CD4-positive, CD25-positive, alpha-beta regulatory T cell (primary cell): Measurements from ENCODE around the gene RASSF10. TPM values are rescaled to one million over a fixed set of nuclear protein-coding genes. Genes with fewer than 3 reads are reported as not detected.

ENCODE experiments used
- ATAC-seq, 2 donors: fragments of 150-1000 bp; cut with Tn5 transposase; one replicate each; pipeline ENCODE4 v1.10.0; 2021; ENCODE audit warnings: low read depth in 2 of 2, moderate number of reproducible peaks in 2 of 2, moderate library complexity in 1 of 2
- DNase-seq, 3 donors: peaks; one replicate each; pipeline versions ENCODE4 v3.0.0 to v3.0.0-alpha.2; 2012 to 2022; ENCODE audit warnings: mixed read lengths in 1 of 3
- H3K27ac ChIP-seq: one replicate; pipeline ENCODE4 v1.7.0; 2013; ENCODE audit warnings: mild to moderate bottlenecking, low read length; ENCODE audit not compliant: insufficient read depth, poor library complexity, severe bottlenecking
- H3K27me3 ChIP-seq: one replicate; pipeline ENCODE4 v1.7.0; 2013; ENCODE audit warnings: low read length; ENCODE audit not compliant: control insufficient read depth, insufficient read depth
- H3K36me3 ChIP-seq: one replicate; pipeline ENCODE4 v1.7.0; 2013; ENCODE audit warnings: mild to moderate bottlenecking, low read length, moderate library complexity; ENCODE audit not compliant: control insufficient read depth, insufficient read depth
- H3K4me1 ChIP-seq: 2 replicates; pipeline ENCODE4 v1.7.0; 2013; ENCODE audit warnings: mild to moderate bottlenecking, low read length; ENCODE audit not compliant: insufficient read depth, control insufficient read depth, poor library complexity, severe bottlenecking
- H3K4me3 ChIP-seq: one replicate; pipeline ENCODE4 v1.7.0; 2013; ENCODE audit warnings: low read depth, mild to moderate bottlenecking, low read length, moderate library complexity
- H3K9me3 ChIP-seq, 2 experiments: 1 replicate in 1 of 2; 2 replicates in 1 of 2; pipeline ENCODE4 v1.7.0; 2013; ENCODE audit warnings: low read length in 2 of 2, mild to moderate bottlenecking in 1 of 2, moderate library complexity in 1 of 2; ENCODE audit not compliant: control insufficient read depth in 2 of 2
- H3K27ac Mint-ChIP-seq, 3 donors: one replicate each; pipeline ENCODE4 v1.8.0; 2020 to 2022; ENCODE audit warnings: mild to moderate bottlenecking in 3 of 3, mixed read lengths in 3 of 3, moderate library complexity in 2 of 3
- H3K27me3 Mint-ChIP-seq: one replicate; pipeline ENCODE4 v1.8.0; 2022; ENCODE audit warnings: mild to moderate bottlenecking, mixed read lengths
- H3K36me3 Mint-ChIP-seq: one replicate; pipeline ENCODE4 v1.8.0; 2020; ENCODE audit warnings: mixed read lengths
- H3K4me1 Mint-ChIP-seq, 4 donors: one replicate each; pipeline ENCODE4 v1.8.0; 2020 to 2022; ENCODE audit warnings: mixed read lengths in 4 of 4, mild to moderate bottlenecking in 1 of 4
- H3K4me3 Mint-ChIP-seq, 4 donors: one replicate each; pipeline ENCODE4 v1.8.0; 2020 to 2022; ENCODE audit warnings: mild to moderate bottlenecking in 4 of 4, mixed read lengths in 4 of 4, moderate library complexity in 3 of 4
- H3K9me3 Mint-ChIP-seq, 7 donors: one replicate each; pipeline ENCODE4 v1.8.0; 2020 to 2022; ENCODE audit warnings: mixed read lengths in 7 of 7, mild to moderate bottlenecking in 3 of 7, moderate library complexity in 2 of 7
- polyA plus RNA-seq, 4 donors: library from polyadenylated mRNA; unstranded; fragments of 300-500 nt; fragmentation: Illumina TruSeq; gene quantifications; one replicate each; pipeline ENCODE4 v1.2.3, GENCODE V29; 2021
- total RNA-seq: library from RNA; stranded (reverse); gene quantifications from one replicate; pipeline ENCODE4 v1.2.3, GENCODE V29; 2022

The RASSF10 gene
- total and polyA plus RNA-seq, 5 donors from 2014 or later = not detected

DNA sequence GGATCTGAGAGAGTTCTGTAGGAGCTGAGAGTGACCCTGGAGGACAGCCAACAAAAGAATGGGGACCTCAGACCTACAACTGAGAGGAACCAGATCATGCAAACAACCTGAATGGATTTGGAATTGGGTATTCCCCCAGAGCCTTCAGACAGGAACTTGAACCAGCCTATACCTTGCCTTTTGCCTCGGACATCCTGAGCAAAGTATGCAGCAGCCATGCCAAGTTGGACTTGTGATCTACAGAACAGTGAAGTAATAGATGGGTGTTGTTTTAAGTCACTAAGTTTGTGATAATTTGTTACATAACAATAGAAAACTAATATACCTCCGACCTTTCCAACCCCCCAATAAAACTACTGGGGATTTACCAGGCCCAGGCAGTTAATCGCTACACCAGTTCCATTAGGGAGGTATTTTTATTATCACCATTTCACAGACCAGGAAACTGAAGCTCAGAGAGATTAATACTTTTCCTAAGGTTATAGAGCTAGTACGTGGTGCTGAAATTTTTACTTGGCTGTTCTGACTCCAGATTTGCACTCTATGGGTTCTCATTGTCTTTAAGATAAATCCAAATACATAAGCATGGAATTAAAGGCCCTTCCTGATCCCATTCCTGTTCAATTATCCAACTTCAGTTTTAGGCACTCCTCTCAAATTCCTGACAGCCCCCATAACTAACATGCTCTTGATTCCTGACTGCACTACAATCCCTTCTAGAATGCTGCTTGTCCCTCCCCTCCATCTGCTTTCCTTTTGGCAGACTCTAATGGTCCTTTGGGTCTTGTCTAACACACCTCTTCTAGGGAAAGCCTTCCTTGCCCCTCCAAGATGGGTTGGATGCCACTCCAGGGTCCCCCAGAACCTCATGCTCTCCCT lies 1.7 kb upstream of the RASSF10 start:
- Mint-ChIP-seq H3K4me3 (no peak overlapping the region), H3K36me3 (no peaks in the 10 kb centered on the region), H3K27me3 (peaks cover 53% of the 10 kb centered on the region), H3K27ac (no peak overlapping the region), H3K4me1 (no peaks in the 10 kb centered on the region), H3K9me3 (peaks cover 0 to 2% (median 0%) of the 10 kb centered on the region in 7 donors)
- Histone ChIP-seq H3K27ac (no peak overlapping the region), H3K4me3 (no peak overlapping the region), H3K27me3 (peaks cover 15% of the 10 kb centered on the region), H3K36me3 (no peaks in the 10 kb centered on the region), H3K9me3 (no peaks in the 10 kb centered on the region), H3K4me1 (peaks cover 2% of the 10 kb centered on the region)
- ATAC-seq (no peak), DNase-seq (no peak)

DNA sequence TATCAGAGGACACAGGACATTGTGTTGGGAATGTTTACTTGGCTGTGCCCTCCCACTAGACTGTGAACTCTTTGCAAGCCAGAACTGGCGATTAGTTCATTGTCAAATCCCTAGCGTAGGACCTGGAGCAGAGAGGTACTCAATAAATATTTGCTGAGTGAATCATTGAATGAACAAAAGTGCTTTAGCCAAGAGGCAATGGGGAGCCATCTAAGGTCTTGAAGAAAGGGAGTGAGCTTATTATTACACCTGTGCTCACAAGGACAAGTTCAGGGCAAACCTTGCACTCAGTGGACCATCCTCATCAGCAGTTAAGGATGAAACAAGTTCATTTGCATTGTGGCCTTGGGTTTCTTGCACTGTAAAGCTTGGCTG lies 1.1 kb upstream of the RASSF10 start:
- H3K4me3 ChIP-seq = no peak overlapping the region
- DNase-seq = no peak
- Mint-ChIP-seq H3K27me3 (peaks cover 54% of the 10 kb centered on the region), H3K27ac (no peak overlapping the region), H3K4me1 (no peaks in the 10 kb centered on the region), H3K9me3 (peaks cover 0 to 1% (median 0%) of the 10 kb centered on the region in 7 donors), H3K4me3 (no peak overlapping the region), H3K36me3 (no peaks in the 10 kb centered on the region)
- H3K9me3 ChIP-seq = no peaks in the 10 kb centered on the region
- no peak for ATAC-seq
- no peak overlapping the region for H3K27ac ChIP-seq
- peaks cover 18% of the 10 kb centered on the region for H3K27me3 ChIP-seq
- peaks cover 2% of the 10 kb centered on the region for H3K4me1 ChIP-seq
- H3K36me3 ChIP-seq = no peaks in the 10 kb centered on the region

DNA sequence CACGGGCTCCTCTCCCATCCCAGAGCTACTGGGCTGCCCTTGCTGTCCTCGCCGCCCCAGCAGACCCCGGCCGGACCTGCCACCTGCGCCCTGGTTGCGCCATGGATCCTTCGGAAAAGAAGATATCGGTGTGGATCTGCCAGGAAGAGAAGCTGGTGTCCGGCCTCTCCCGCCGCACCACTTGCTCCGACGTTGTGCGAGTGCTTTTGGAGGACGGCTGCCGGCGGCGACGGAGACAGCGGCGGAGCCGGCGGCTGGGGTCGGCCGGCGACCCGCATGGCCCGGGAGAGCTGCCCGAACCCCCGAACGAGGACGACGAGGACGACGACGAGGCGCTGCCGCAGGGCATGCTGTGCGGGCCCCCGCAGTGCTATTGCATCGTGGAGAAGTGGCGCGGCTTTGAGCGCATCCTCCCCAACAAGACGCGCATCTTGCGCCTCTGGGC lies 382 bp downstream of the RASSF10 start:
- Histone ChIP-seq H3K4me1 (peaks cover 2% of the 10 kb centered on the region), H3K4me3 (no peak overlapping the region), H3K27ac (no peak overlapping the region), H3K27me3 (peaks cover 15% of the 10 kb centered on the region), H3K36me3 (no peaks in the 10 kb centered on the region), H3K9me3 (no peaks in the 10 kb centered on the region)
- no peaks in the 10 kb centered on the region for H3K4me1 Mint-ChIP-seq
- ATAC-seq = no peak
- H3K4me3 Mint-ChIP-seq = no peak overlapping the region
- no peak overlapping the region for H3K27ac Mint-ChIP-seq
- H3K36me3 Mint-ChIP-seq = no peaks in the 10 kb centered on the region
- H3K27me3 Mint-ChIP-seq = peaks cover 59% of the 10 kb centered on the region
- no peak for DNase-seq
- peaks cover 0 to 1% (median 0%) of the 10 kb centered on the region in 7 donors for H3K9me3 Mint-ChIP-seq

DNA sequence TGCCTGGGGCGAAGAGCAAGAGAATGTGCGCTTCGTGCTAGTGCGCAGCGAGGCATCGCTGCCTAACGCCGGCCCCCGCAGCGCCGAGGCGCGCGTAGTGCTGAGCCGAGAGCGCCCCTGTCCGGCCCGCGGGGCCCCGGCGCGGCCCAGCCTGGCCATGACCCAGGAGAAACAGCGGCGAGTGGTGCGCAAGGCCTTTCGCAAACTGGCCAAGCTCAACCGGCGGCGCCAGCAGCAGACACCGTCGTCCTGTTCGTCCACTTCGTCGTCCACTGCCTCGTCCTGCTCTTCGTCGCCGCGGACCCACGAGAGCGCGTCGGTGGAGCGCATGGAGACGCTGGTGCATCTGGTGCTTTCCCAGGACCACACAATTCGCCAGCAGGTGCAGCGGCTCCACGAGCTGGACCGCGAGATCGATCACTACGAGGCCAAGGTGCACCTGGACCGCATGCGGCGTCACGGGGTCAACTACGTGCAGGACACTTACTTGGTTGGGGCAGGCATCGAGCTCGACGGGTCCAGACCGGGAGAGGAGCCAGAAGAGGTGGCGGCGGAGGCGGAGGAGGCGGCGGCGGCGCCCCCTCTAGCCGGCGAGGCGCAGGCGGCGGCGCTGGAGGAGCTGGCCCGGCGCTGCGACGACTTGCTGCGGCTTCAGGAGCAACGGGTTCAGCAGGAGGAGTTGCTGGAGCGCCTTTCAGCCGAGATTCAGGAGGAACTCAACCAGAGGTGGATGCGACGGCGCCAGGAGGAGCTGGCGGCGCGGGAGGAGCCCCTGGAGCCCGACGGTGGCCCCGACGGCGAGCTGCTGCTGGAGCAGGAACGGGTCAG lies 1.0 kb downstream of the RASSF10 start:
- ATAC-seq (no peak), DNase-seq (no peak)
- H3K4me1 ChIP-seq = peaks cover 2% of the 10 kb centered on the region
- peaks cover 15% of the 10 kb centered on the region for H3K27me3 ChIP-seq
- no peaks in the 10 kb centered on the region for H3K36me3 ChIP-seq
- Mint-ChIP-seq H3K27ac (no peak overlapping the region), H3K4me1 (no peaks in the 10 kb centered on the region), H3K4me3 (no peak overlapping the region), H3K9me3 (peaks cover 0 to 1% (median 0%) of the 10 kb centered on the region in 7 donors), H3K27me3 (peaks cover 61% of the 10 kb centered on the region), H3K36me3 (no peaks in the 10 kb centered on the region)
- H3K4me3 ChIP-seq = no peak overlapping the region
- H3K27ac ChIP-seq = no peak overlapping the region
- no peaks in the 10 kb centered on the region for H3K9me3 ChIP-seq

DNA sequence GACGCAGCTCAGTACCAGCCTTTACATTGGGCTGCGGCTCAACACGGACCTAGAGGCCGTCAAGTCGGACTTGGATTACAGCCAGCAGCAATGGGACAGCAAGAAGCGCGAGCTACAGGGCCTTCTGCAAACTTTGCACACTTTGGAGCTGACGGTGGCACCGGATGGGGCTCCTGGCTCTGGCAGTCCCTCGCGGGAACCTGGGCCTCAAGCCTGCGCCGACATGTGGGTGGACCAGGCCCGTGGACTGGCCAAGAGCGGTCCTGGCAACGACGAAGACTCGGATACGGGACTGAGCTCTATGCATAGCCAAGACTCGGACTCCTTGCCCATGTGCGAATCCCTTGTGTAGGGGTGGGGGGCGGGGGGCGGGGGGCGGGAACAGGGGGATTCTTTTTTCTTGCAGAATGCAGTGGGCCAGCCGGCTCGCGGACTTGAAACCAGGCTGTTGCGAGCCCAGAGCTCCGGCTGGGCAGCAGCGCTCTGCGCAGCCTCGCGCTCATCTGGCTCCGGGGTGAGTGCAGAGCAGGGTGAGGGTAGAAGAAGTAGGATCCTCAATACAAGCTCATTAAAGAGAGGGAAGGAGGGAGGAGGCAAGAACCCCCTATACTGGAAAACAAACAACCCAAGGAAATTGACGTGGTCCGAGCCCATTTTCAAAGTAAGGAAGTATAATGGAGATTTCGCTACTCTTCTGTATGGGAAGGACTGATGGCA lies 1.8 kb downstream of the RASSF10 start:
- Histone ChIP-seq H3K4me3 (no peak overlapping the region), H3K9me3 (no peaks in the 10 kb centered on the region), H3K4me1 (peaks cover 2% of the 10 kb centered on the region), H3K27me3 (peaks cover 13% of the 10 kb centered on the region), H3K36me3 (no peaks in the 10 kb centered on the region), H3K27ac (no peak overlapping the region)
- Mint-ChIP-seq H3K36me3 (no peaks in the 10 kb centered on the region), H3K27ac (no peak overlapping the region), H3K4me1 (no peaks in the 10 kb centered on the region), H3K4me3 (no peak overlapping the region), H3K27me3 (peaks cover 65% of the 10 kb centered on the region), H3K9me3 (peaks cover 0 to 1% (median 0%) of the 10 kb centered on the region in 7 donors)
- no peak for ATAC-seq
- DNase-seq = no peak

DNA sequence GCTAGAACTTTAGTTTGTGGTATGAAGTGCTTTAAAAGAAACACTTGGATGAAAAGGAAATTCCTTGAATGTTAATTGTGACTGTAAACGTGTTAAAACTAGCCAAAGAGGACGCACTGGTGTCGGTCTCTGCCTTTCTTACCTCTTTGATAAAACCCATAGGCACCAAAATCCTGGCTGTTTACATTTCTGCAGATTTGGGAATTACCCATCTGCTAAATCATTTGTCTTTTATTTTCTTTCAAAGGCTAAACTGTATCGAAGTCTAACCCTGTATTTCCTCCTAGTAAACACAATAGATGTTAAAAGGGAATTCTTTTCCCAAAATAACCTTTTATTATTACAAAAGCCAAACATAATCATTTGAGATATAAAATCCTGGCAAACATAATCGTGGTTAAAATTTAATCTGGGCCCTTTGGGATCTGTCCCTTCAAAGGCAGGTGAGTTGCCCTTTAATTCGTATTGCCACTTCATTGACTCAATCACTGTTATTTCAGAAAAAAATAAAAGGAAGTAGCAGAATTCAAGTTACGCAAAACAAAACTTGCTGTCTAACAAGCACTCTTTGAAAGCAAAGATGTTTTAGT lies 2.4 kb downstream of the RASSF10 start:
- ATAC-seq (no peak), DNase-seq (no peak)
- Histone ChIP-seq H3K4me3 (no peak overlapping the region), H3K36me3 (no peaks in the 10 kb centered on the region), H3K9me3 (no peaks in the 10 kb centered on the region), H3K27me3 (peaks cover 13% of the 10 kb centered on the region), H3K27ac (no peak overlapping the region), H3K4me1 (peaks cover 2% of the 10 kb centered on the region)
- H3K27me3 Mint-ChIP-seq = peaks cover 65% of the 10 kb centered on the region
- H3K4me1 Mint-ChIP-seq = no peaks in the 10 kb centered on the region
- peaks cover 0 to 1% (median 0%) of the 10 kb centered on the region in 7 donors for H3K9me3 Mint-ChIP-seq
- H3K4me3 Mint-ChIP-seq = no peak overlapping the region
- no peaks in the 10 kb centered on the region for H3K36me3 Mint-ChIP-seq
- no peak overlapping the region for H3K27ac Mint-ChIP-seq

DNA sequence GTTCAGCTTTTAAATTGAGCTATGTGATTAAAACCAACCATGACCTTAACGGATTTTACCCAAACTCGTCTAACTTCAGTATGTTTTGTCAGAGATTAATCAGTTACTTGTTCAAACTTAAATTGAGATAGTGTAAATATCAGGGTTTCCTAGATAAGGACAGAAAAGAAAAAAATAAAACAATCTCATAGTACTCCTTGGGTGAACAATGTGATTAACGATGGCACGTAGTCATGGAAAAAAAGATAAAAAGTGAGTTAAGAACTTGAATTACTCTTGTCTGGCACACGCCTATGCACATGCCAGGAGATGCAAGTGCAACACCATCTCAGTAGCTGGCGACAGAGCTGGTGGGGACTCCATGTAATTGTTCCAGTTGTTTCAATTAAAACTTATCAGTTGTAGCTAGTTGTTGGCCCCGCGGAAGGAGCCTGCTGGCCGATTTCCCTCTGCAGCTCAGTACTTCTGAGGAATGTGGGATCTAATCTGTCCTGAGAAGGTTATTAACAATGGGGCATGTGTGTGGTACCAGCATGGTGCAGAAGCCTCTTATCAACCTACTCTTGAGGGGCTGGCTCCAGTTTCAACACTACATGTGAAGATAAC lies 3.0 kb downstream of the RASSF10 start:
- Mint-ChIP-seq H3K9me3 (peaks cover 0 to 1% (median 0%) of the 10 kb centered on the region in 7 donors), H3K4me1 (no peaks in the 10 kb centered on the region), H3K36me3 (no peaks in the 10 kb centered on the region), H3K27me3 (peaks cover 60% of the 10 kb centered on the region), H3K27ac (no peak overlapping the region), H3K4me3 (no peak overlapping the region)
- Histone ChIP-seq H3K9me3 (no peaks in the 10 kb centered on the region), H3K27ac (no peak overlapping the region), H3K27me3 (peaks cover 13% of the 10 kb centered on the region), H3K4me3 (no peak overlapping the region), H3K36me3 (no peaks in the 10 kb centered on the region), H3K4me1 (peaks cover 2% of the 10 kb centered on the region)
- ATAC-seq (no peak), DNase-seq (no peak)
